OCI-LY1 (cell line): Measurements from ENCODE around the gene ABL2.

Experiments used
- EZH2 ChIP-seq: fragments of 200-600 bp; sonication (generic), shearing (Covaris generic); IDR thresholded peaks from 2 replicates; pipeline ENCODE4 v1.8.0; 2017; ENCODE audit warnings: borderline replicate concordance, mixed run types, mild to moderate bottlenecking, antibody characterized with exemption, low read length, moderate library complexity, mixed read lengths
- TF ChIP-seq, protein P1 (sequence below): fragments of 200-600 bp; sonication (generic), shearing (Covaris generic); IDR thresholded peaks from 2 replicates; pipeline ENCODE4 v1.5.1; 2017; ENCODE audit warnings: mild to moderate bottlenecking, antibody characterized with exemption, low read length, moderate library complexity, mixed read lengths

DNA sequence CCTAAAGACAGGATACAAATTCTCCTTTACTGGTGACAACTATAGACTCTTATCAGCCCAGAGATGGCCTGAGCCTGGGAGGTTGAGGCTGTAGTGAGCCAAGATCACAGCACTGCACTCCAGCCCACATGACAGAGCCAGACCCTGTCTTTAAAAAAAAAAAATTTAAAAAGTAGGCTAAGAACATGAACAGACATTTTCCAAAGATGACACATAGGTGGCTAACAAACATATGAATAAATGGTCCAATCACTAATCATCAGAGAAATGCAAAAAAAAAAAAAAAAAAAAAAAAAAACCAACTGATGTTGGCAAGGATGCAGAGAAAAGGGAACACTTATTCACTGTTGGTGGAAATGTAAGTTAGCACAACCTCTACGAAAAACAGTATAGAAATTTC is 82.6 kb downstream of the ABL2 start:
- no peak for TF ChIP-seq EZH2
- TF ChIP-seq, protein P1, sequence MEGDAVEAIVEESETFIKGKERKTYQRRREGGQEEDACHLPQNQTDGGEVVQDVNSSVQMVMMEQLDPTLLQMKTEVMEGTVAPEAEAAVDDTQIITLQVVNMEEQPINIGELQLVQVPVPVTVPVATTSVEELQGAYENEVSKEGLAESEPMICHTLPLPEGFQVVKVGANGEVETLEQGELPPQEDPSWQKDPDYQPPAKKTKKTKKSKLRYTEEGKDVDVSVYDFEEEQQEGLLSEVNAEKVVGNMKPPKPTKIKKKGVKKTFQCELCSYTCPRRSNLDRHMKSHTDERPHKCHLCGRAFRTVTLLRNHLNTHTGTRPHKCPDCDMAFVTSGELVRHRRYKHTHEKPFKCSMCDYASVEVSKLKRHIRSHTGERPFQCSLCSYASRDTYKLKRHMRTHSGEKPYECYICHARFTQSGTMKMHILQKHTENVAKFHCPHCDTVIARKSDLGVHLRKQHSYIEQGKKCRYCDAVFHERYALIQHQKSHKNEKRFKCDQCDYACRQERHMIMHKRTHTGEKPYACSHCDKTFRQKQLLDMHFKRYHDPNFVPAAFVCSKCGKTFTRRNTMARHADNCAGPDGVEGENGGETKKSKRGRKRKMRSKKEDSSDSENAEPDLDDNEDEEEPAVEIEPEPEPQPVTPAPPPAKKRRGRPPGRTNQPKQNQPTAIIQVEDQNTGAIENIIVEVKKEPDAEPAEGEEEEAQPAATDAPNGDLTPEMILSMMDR: no peak
